GM18909 (cell line): ENCODE measurements around the gene SLC6A3.
"Not testable (repeated sequence)": the region's sequence is repeated elsewhere in the genome, so short reads cannot be mapped to it uniquely, and the experiment has no call there.

Experiments
- ATAC-seq: cut with Tn5 transposase; IDR thresholded peaks from one replicate; pipeline ENCODE4 v1.9.1; 2021; ENCODE audit warnings: mild to moderate bottlenecking; ENCODE audit not compliant: unreplicated experiment, poor library complexity

Gene SLC6A3

GRCh38 chr5:1376981-1377380 lies 68.3 kb downstream of the SLC6A3 start:
- no peak for ATAC-seq

DNA sequence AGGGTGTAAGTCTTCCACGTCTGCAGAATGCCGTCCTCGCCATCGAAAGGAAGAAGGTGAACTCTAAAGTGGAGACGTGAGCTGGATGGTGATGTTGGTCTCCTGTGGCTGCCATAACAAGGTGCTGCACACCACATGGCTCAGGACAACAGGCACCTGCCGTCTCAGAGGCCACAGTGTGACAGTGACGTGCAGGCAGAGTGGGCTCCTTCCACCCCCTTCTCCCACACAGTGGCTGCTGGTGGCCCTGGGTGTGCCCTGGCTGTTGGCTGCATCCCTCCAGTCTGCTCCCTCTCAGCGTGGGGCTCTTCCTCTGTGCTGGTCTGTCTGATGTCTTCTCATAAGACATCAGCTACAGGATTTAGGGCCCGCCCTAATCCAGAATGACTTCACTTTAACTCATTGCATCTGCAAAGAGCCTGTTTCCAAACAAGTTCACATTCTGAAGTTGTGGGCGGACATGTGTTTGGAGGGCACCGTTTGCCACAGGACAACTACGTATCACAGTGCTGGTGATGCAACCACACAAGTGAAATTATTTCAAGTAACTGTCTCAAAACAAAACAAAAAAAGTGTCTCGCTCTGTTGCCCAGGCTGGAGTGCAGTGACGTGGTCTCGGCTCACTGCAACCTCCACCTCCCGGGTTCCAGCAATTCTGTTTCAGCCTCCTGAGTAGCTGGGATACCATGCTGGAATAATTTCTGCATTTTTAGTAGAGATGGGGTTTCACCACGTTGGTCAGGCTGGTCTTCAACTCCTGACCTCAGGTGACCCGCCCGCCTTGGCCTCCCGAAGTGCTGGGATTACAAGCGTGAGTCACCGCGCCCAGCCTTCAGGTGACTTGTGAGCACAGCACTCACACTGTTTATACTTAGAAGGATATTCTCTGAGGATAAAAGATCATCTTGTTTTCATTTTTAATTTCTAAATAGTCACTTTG lies 69.1 kb downstream of the SLC6A3 start:
- ATAC-seq = no peak

DNA sequence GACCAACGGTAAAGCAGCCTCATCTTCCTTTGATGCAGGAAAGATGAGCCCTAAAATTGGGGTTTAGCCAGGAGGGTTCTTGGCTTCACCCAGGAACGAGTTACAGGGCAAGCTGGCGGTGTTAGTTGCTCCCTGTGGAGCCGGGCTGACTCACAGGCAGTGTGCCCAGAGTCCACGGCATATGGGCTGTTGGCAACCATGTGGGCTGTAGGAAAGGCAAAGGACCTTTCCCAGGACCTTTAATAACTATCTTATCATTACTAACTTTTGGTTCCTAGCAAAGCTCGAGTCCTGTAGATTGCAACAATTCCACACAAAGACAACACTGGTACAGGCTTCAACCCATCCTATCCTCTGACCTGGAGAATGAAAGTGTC lies 70.6 kb downstream of the SLC6A3 start:
- ATAC-seq = no peak

DNA sequence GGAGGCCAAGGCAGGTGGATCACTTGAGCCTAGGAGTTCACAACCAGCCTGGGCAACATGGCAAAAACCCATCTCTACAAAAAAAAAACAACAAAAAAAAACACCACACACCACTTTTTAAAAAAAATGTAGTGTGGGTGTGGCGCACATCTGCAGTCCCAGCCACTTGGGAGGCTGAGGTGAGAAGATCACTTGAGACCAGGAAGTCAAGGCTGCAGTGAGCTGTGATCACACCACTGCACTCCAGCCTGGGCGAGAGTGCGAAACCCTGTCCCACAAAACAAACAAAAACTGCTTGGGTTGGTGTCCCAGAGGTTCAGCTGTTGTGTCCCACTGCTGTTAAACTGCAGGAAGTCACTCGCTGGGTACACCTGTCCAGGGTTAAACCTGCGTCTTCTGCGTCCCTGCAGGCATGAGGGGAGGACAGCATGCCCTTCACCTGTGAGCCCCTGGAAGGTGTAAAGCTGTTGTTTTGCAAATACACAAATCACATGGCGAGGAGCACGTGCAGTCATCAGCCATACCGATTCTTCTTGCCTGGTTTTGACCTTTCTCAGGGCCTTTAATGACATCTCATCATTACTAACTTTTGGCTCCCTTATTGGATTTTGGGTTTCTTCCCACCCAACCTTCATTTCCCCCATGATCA lies 71.1 kb downstream of the SLC6A3 start:
- ATAC-seq = no peak

- ATAC-seq = not testable (repeated sequence)
These were observed 73.3 kb downstream of the SLC6A3 start for GRCh38 chr5:1371972-1372342.

GRCh38 chr5:1371218-1371971 lies 73.8 kb downstream of the SLC6A3 start:
- ATAC-seq = no peak

DNA sequence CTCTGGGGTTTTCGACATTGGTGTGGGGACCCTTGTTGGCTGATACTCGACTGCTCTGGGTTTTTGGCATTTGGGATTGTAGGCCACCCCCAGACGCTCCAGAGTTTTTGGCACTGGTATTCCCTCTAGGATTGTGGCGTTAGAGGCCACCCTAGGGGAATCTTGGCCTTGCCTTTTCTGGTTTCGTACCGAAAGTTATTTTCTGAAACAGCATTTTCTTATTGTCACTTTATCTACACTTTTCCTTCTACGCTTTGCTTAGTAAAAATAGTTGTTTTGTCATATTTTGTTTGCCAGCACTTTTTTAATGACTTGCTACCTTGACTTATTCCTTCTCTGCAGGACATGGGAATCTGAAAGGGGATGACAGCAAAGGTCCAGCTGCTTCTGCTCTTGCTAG lies 75.2 kb downstream of the SLC6A3 start:
- ATAC-seq = no peak

DNA sequence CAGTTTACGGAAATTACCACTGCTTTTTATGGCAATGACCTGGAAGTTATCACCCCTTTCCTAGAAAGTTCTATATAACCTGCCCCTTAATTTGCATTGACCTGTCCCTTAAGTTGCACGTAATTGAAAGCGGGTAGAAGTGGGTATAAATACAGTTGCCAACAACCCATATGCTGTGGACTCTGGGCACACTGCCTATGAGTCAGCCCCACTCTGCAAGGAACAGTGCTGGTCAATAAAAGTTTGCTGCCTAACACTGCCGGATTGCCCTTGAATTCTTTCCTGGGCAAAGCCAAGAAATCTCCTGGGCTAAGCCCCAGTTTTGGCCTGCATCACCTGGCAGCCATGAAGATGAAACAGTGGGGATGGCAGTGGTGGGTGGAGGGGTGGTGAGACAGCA lies 76.5 kb downstream of the SLC6A3 start:
- ATAC-seq = no peak

DNA sequence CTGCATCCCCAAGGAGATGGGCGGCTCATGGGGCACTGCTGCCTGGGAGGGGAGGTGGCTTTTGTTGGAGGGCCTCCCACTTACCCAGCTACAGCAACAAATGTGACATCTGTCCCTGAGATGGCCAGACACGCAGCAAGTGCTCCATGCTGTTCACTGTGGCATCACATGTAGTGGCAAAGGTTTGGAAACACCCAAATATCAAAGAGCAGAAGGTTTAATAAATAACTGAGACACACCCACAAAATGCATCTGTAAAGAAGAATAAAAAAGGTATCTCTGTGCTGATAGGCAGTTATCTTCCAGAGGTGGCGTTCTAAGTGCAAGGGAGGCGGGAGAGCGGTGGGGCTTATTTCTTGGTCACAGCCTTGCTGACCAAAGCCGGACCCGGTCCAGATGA lies 77.0 kb downstream of the SLC6A3 start:
- no peak for ATAC-seq

DNA sequence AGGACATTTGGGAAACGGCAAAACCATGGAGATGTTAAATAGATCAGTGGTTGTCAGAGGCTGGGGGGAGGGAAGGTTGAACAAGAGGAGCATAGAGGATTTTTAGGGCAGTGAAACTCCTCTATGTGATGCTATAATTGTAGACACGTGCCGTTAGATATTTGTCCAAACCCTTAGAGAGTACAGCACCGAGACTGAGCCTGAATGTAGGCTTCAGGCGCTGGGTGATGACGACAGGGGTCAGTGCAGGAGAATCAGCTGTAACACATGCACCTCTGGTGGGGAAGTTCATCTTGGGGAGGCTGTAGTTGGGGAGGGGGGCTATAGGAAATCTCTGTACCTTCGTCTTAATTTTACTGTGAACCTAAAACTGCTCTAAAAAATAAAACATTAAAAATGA lies 78.1 kb downstream of the SLC6A3 start:
- no peak for ATAC-seq

- no peak for ATAC-seq
These were observed 78.7 kb downstream of the SLC6A3 start for GRCh38 chr5:1366514-1366913.

DNA sequence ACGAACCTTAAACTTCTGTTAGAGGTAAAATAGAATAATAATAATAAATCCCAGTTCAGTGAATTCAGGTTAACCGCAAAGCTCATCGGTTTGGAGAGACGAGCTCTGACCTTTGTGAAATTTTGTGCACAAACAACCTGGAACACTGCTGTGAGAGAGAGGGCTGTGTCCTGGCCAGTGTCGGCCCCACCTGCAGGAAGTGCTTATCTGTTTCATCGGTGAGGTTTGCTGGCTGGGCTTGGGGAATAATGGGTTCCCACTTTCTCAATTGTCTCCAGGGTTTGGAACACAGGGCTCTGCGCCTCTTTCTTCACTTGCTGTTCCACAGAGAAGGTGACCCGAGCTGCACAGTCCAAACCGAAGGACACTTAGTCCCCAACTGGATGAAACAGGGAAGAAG lies 81.0 kb downstream of the SLC6A3 start:
- ATAC-seq = no peak

- no peak for ATAC-seq
These were observed 81.7 kb downstream of the SLC6A3 start for GRCh38 chr5:1363581-1363980.

DNA sequence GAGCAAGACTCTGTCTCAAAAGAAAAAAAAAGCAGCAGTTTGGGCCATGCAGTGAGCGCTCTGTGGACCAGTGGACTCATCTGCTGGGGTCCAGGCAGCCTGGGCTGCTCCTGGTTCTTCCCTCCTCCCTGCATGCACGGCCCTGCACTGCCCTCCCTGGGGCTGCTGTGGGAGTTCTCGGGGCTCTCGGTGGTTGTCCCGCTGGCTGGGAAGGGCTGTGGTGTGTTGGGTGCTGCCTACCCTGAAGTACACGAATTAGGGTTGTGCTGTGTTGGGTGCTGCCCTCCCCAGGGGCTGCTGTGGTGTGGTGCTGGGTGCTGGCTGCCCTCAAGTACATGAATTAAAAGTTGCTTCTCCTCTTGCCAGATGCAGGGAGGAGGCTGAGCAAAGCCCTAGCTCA lies 82.1 kb downstream of the SLC6A3 start:
- no peak for ATAC-seq

DNA sequence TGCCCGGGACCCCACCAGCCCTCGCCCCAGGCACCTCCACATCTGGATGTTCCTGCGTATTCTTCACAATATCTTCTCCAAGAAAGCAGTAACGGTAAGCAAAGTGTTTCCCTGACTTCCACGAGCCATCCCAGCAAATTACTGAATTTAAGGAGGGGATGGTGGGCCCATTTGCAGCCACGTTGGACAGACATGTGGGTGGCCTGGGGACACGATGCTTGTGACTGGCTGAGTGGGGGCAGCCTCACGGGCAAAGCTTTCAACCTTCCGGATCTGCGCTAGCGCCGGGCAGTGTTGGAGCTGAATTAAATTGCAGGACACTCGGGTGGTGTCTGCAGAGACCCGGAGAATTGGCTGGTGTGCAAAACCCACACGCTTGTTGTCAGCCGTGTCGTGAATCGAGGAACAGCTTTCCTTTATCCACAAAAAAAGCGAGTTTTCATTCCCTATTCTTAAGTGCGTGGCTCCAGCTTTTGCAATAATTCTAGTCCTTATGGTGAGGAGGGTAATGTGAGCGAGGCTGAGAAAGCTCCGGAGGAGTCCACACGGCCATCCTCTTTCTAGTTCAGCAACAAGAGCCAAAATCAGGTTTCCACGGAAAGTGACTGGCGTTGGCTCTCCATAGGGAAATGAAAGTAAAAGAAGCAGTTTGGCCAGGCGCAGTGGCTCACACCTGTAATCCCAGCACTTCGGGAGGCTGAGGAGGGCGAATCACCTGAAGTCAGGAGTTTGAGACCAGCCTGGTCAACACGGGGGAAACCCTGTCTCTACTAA lies 82.8 kb downstream of the SLC6A3 start:
- no peak for ATAC-seq

DNA sequence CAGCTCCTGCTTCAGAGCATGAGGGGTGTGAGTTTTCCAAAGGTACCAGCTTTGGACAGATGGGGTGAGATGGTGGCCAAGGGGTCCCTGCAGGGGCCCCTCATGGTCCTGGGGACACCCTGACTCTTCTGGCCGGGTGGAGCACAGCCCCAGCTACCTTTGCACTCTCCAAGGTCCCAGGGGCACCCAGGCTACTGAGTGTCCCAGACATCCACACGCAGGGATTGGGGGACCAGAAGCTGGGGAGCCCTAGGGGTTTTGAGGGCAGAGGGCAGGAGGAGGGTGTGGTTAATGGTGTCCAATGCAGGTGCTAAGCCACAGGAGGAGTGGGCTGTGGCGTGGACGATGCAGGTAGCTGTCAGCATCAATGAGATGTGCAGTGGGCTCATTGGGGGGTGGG lies 84.4 kb downstream of the SLC6A3 start:
- no peak for ATAC-seq

GRCh38 chr5:1360367-1360766 lies 84.9 kb downstream of the SLC6A3 start:
- not testable (repeated sequence) for ATAC-seq

DNA sequence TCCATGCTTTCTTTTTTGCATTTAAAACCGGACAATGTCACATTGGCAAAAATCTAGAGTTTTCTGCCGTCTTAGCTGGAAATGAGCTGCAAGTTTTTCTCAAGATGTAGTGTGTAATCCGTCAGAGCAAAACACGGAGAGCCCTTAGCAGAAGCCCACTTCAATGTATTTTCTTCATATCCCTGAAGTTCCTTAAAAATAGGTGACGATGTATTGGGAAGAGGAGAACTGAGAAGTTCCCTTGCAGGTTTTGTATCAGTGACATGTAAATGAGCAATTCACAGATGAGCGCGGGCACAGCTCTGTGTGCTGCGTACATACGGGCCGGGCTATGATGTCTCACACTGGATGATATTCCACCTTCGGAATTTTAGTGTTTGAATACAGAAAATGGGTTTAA lies 85.5 kb downstream of the SLC6A3 start:
- no peak for ATAC-seq

- ATAC-seq = no peak
These were observed 86.1 kb downstream of the SLC6A3 start for GRCh38 chr5:1359031-1359645.

DNA sequence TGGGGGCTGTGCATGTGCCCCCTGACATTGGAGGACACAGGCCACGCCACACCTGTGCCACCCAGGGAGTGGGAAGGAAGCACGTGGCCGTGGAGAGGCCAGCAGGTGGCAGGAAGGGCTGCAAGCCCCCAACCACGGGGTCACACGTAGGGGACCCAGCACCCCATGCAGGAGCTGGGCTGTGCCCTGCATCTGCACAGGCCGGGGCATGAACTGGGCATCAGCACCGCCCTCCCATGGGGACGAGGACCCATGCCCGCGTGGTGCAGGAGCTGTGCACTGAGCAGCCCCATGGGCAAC lies 86.6 kb downstream of the SLC6A3 start:
- ATAC-seq = no peak
